ENCODE results near the gene ANKRD33.

DNA sequence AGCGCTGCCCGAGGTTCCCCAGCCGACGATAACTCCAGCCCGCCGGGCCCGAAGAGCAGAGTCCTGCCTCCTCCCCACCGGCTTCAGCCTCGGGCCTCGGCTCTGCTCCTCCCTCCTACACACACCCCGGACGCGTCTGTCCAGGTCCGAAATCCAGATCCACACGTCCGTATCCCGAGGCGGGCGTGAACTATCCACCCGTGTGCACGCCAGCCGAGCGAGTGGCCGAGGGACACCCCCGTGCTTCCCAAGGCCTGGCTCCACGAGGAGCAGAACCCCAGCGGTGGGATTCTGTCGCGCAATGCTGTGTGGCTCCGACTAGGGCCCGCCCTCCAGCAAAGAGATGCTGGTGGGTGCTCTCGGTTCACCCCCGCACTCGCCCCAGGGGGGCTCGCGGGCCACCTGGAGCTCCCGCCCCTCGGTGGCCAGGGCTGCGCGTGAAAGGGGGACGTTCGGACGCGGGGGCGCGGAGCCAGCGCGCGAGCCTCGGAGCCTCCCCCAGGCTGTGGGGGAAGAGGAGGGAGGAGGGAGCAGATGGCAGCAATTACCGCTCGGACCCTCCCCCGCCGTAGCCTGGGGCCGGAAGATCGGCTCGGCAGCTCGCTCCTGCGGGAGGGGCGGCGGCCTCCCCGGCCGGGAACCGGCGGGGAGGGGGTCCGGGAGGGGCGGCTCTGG, 18.9 kb upstream of the ANKRD33 start:
- TF ChIP-seq, protein P1, sequence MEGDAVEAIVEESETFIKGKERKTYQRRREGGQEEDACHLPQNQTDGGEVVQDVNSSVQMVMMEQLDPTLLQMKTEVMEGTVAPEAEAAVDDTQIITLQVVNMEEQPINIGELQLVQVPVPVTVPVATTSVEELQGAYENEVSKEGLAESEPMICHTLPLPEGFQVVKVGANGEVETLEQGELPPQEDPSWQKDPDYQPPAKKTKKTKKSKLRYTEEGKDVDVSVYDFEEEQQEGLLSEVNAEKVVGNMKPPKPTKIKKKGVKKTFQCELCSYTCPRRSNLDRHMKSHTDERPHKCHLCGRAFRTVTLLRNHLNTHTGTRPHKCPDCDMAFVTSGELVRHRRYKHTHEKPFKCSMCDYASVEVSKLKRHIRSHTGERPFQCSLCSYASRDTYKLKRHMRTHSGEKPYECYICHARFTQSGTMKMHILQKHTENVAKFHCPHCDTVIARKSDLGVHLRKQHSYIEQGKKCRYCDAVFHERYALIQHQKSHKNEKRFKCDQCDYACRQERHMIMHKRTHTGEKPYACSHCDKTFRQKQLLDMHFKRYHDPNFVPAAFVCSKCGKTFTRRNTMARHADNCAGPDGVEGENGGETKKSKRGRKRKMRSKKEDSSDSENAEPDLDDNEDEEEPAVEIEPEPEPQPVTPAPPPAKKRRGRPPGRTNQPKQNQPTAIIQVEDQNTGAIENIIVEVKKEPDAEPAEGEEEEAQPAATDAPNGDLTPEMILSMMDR (conservative IDR thresholded peaks at IDR 0.05; ENCODE audit: low read depth, low read length): no peak
- TF ChIP-seq EZH2phosphoT487 (IDR thresholded peaks at IDR 0.05; ENCODE audit: borderline replicate concordance, low read length): no peak
